Body of pancreas (tissue), 4 donors: ENCODE results near the gene PCDHGA12.

Source experiments
- POLR2A ChIP-seq, 3 donors: fragments of 450-650 bp; IDR thresholded peaks; one replicate each; pipeline ENCODE4 v1.6.1; 2016; ENCODE audit warnings: antibody characterized with exemption in 3 of 3, mild to moderate bottlenecking in 2 of 3
- TF ChIP-seq, protein P1 (sequence below), 7 experiments: fragments of 450-650 bp in 4 of 7; fragments of 200-600 bp in 3 of 7; sonication (generic) in 3 of 7; IDR thresholded peaks; one replicate each; pipeline ENCODE4 v1.5.1; 2016 to 2019; ENCODE audit warnings: antibody characterized with exemption in 7 of 7

DNA sequence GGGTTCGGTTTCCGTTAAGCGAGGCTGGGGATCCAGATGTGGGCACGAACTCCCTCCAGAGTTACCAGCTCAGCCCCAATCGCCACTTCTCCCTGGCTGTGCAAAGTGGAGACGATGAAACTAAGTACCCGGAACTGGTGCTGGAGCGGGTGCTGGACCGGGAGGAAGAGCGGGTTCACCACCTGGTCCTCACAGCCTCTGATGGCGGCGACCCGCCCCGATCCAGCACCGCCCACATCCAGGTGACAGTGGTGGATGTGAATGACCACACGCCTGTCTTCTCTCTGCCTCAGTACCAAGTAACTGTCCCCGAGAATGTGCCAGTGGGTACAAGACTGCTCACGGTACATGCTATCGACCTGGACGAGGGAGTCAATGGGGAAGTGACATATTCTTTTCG lies 47.0 kb upstream of the PCDHGA12 start:
- TF ChIP-seq, protein P1, sequence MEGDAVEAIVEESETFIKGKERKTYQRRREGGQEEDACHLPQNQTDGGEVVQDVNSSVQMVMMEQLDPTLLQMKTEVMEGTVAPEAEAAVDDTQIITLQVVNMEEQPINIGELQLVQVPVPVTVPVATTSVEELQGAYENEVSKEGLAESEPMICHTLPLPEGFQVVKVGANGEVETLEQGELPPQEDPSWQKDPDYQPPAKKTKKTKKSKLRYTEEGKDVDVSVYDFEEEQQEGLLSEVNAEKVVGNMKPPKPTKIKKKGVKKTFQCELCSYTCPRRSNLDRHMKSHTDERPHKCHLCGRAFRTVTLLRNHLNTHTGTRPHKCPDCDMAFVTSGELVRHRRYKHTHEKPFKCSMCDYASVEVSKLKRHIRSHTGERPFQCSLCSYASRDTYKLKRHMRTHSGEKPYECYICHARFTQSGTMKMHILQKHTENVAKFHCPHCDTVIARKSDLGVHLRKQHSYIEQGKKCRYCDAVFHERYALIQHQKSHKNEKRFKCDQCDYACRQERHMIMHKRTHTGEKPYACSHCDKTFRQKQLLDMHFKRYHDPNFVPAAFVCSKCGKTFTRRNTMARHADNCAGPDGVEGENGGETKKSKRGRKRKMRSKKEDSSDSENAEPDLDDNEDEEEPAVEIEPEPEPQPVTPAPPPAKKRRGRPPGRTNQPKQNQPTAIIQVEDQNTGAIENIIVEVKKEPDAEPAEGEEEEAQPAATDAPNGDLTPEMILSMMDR (IDR thresholded peaks at IDR 0.05): no peak
- TF ChIP-seq POLR2A (IDR thresholded peaks at IDR 0.05): no peak
